GM12878 (cell line): Measurements from ENCODE around the gene ASCC1. TPM values are rescaled to one million over a fixed set of nuclear protein-coding genes. Genes with fewer than 3 reads are reported as not detected.

ENCODE experiments used
- ATAC-seq: fragments of 200-7000 bp; cut with Tn5 transposase; 3 replicates; pipeline ENCODE4 v1.9.1; 2020; ENCODE audit warnings: mild to moderate bottlenecking, moderate library complexity
- Bru-seq: library from RNA; stranded (reverse); fragments of 400-500 nt; gene quantifications from one replicate; lab custom pipeline; 2021; lab: Mats Ljungman, UMichigan
- BruChase-seq, 2 experiments: library from RNA; stranded (reverse); fragments of 400-500 nt; gene quantifications; one replicate each; lab custom pipeline; 2021; lab: Mats Ljungman, UMichigan
- BruUV-seq: library from RNA; stranded (reverse); fragments of 400-500 nt; replicated peaks from 2 replicates; lab custom pipeline; 2021; lab: Mats Ljungman, UMichigan
- CTCF ChIA-PET: fragments of 300-600 bp; sonication (Branson Sonifier 250); formaldehyde crosslinking; extraction: SDS; loops from one replicate; lab custom pipeline; 2021; ENCODE audit warnings: inconsistent platforms; lab: Yijun Ruan, JAX
- POLR2A ChIA-PET: fragments of 350-600 bp; formaldehyde crosslinking; extraction: SDS; loops from one replicate; lab custom pipeline; 2021; ENCODE audit warnings: inconsistent platforms; lab: Charles Lee
- RAD21 ChIA-PET: fragments of 300-600 bp; sonication (Branson Sonifier 250); formaldehyde crosslinking; loops from one replicate; lab custom pipeline; 2023; ENCODE audit warnings: antibody characterized with exemption; ENCODE audit not compliant: unreplicated experiment; lab: Charles Lee
- SMC1A ChIA-PET: fragments of 300-600 bp; sonication (Branson Sonifier 250); formaldehyde crosslinking; loops from one replicate; lab custom pipeline; 2023; ENCODE audit not compliant: unreplicated experiment, uncharacterized antibody; lab: Charles Lee
- DNase-seq: peaks from one replicate; pipeline ENCODE4 v3.0.0-alpha.2; 2011; ENCODE audit warnings: low read depth, low spot score
- FAIRE-seq: peaks from 3 replicates; lab custom pipeline; 2011; peaks lifted over from hg19 to GRCh38; lab: Jason Lieb, UNC
- H2AFZ ChIP-seq: 2 replicates; pipeline ENCODE4 v1.6.0; 2011; ENCODE audit warnings: low read depth, low read length, control low read depth; ENCODE audit not compliant: control insufficient read depth
- H3K27ac ChIP-seq: 2 replicates; pipeline ENCODE4 v1.5.1; 2011; ENCODE audit warnings: control low read depth; ENCODE audit not compliant: control insufficient read depth, insufficient read depth
- H3K27me3 ChIP-seq, 2 experiments: replicated peaks in 1 of 2; 2 replicates each; pipeline versions ENCODE4 v1.6.0 to v1.6.1; 2011; ENCODE audit warnings: low read length in 1 of 2; ENCODE audit not compliant: control insufficient read depth in 2 of 2, insufficient read depth in 2 of 2
- H3K36me3 ChIP-seq, 2 experiments: 2 replicates each; pipeline ENCODE4 v1.5.1; 2011; ENCODE audit warnings: low read length in 1 of 2; ENCODE audit not compliant: control insufficient read depth in 2 of 2, insufficient read depth in 2 of 2
- H3K4me1 ChIP-seq: 2 replicates; pipeline ENCODE4 v1.6.1; 2011; ENCODE audit warnings: mild to moderate bottlenecking, low read length, moderate library complexity, mixed read lengths; ENCODE audit not compliant: control insufficient read depth, insufficient read depth
- H3K4me2 ChIP-seq: 2 replicates; pipeline ENCODE4 v1.6.0; 2011; ENCODE audit warnings: control low read depth; ENCODE audit not compliant: control insufficient read depth, insufficient read depth
- H3K4me3 ChIP-seq: fragments of 200-600 bp; sonication (generic); 2 replicates; pipeline ENCODE4 v1.5.1; 2016
- H3K79me2 ChIP-seq: 2 replicates; pipeline ENCODE4 v1.6.0; 2011; ENCODE audit warnings: low read length; ENCODE audit not compliant: control insufficient read depth, insufficient read depth
- H3K9ac ChIP-seq: 2 replicates; pipeline ENCODE4 v1.8.0; 2011; ENCODE audit warnings: low read length, control low read depth, mixed read lengths; ENCODE audit not compliant: control insufficient read depth, insufficient read depth
- H3K9me3 ChIP-seq: replicated peaks from 3 replicates; pipeline ENCODE4 v1.5.1; 2011; ENCODE audit warnings: mild to moderate bottlenecking, low read length; ENCODE audit not compliant: control insufficient read depth, insufficient read depth
- H4K20me1 ChIP-seq: 2 replicates; pipeline ENCODE4 v1.6.0; 2011; ENCODE audit not compliant: control insufficient read depth, insufficient read depth
- ATF7 ChIP-seq: fragments of 450-650 bp; IDR thresholded peaks from 2 replicates; pipeline ENCODE4 v1.6.1; 2016; ENCODE audit warnings: low read depth, mild to moderate bottlenecking
- CREB1 ChIP-seq: IDR thresholded peaks from 2 replicates; pipeline ENCODE4 v1.6.1; 2012; ENCODE audit warnings: low read depth, mild to moderate bottlenecking, inconsistent platforms
- EED ChIP-seq: sonication (generic); IDR thresholded peaks from 2 replicates; pipeline ENCODE4 v1.6.1; 2016; ENCODE audit warnings: antibody characterized with exemption, low read depth
- IKZF1 ChIP-seq: fragments of 450-650 bp; conservative IDR thresholded peaks from 2 replicates; pipeline ENCODE4 v1.6.1; 2017; ENCODE audit warnings: antibody characterized with exemption, mild to moderate bottlenecking
- IKZF2 ChIP-seq, 2 experiments: fragments of 450-650 bp; IDR thresholded peaks; 2 replicates each; pipeline ENCODE4 v1.6.1; 2017; ENCODE audit warnings: mild to moderate bottlenecking in 2 of 2, moderate library complexity in 2 of 2
- MEF2A ChIP-seq: IDR thresholded peaks from 2 replicates; pipeline ENCODE4 v1.6.1; 2011; ENCODE audit warnings: low read depth, mild to moderate bottlenecking, low read length, moderate library complexity; ENCODE audit not compliant: insufficient read depth
- POLR2AphosphoS2 ChIP-seq: IDR thresholded peaks from 2 replicates; pipeline ENCODE4 v1.6.1; 2011; ENCODE audit warnings: low read depth, mild to moderate bottlenecking, low read length, improper control_type of control experiment, moderate library complexity
- SMAD1 ChIP-seq: fragments of 450-650 bp; IDR thresholded peaks from 2 replicates; pipeline ENCODE4 v1.6.1; 2018; ENCODE audit warnings: mild to moderate bottlenecking, low read depth; ENCODE audit not compliant: partially characterized antibody
- SP1 ChIP-seq: IDR thresholded peaks from one replicate; pipeline ENCODE4 v1.6.1; 2011; ENCODE audit warnings: low read depth, low read length
- ZNF207 ChIP-seq: fragments of 450-650 bp; IDR thresholded peaks from 2 replicates; pipeline ENCODE4 v1.6.1; 2014; ENCODE audit warnings: antibody characterized with exemption, mild to moderate bottlenecking, borderline replicate concordance
- WGBS: methylation state at CpG from one replicate; pipeline ENCODE4 v1.1.6; 2016; ENCODE audit warnings: low lambda C conversion rate; ENCODE audit not compliant: insufficient replicate concordance, insufficient coverage; ENCODE audit errors: missing lambda C conversion rate; 5-methylcytosine and 5-hydroxymethylcytosine counted together
- in situ Hi-C: fragments of 300-500 bp; cut with MboI; formaldehyde crosslinking; loops from 9 replicates; pipeline ENCODE4 v1.14.3; 2018; ENCODE audit warnings: mixed read lengths
- intact Hi-C: fragments of 100-400 bp; cut with micrococcal nuclease; formaldehyde crosslinking; loops from one replicate; pipeline ENCODE4 v1.14.2; 2022; ENCODE audit not compliant: unreplicated experiment
- long read RNA-seq, 2 experiments: library from polyadenylated mRNA; unstranded; transcript quantifications; one replicate each; pipeline ENCODE4 v2.0.0, GENCODE V29; 2019 to 2020
- polyA minus RNA-seq, 3 experiments: library from RNA; depleted of rRNA, polyadenylated mRNA; stranded (reverse); fragments of >200 nt; gene quantifications; 2 replicates each; pipeline ENCODE4 v1.2.3, GENCODE V29; 2011
- polyA plus RNA-seq, 11 experiments: library from polyadenylated mRNA; depleted of rRNA in 4 of 11; unstranded in 6 of 11; stranded (reverse) in 5 of 11; fragments of >200 nt; fragmentation: Nextera tagmentation in 4 of 11; fragmentation: Illumina TruSeq in 1 of 11; extraction: Ambion mirVana in 4 of 11; extraction: Trizol in 1 of 11; gene quantifications; 1 replicate in 1 of 11; 2 replicates in 10 of 11; pipeline versions ENCODE4 v1.2.1 to v1.2.3, GENCODE V29; 2011 to 2016; ENCODE audit warnings: inconsistent platforms in 2 of 11, missing spikeins in 2 of 11, low read depth in 1 of 11
- total RNA-seq, 4 experiments: library from RNA; depleted of rRNA in 3 of 4; stranded (reverse); fragments of >200 nt in 3 of 4; fragmentation: Illumina TruSeq in 1 of 4; extraction: Trizol in 1 of 4; gene quantifications; 2 replicates each; pipeline versions ENCODE4 v1.2.1 to v1.2.3, GENCODE V29; 2013 to 2021
- TF ChIP-seq, protein P1 (sequence below): fragments of 450-650 bp; IDR thresholded peaks from 2 replicates; pipeline ENCODE4 v1.6.1; 2017; ENCODE audit warnings: mild to moderate bottlenecking, moderate library complexity

Gene ASCC1, protein sequence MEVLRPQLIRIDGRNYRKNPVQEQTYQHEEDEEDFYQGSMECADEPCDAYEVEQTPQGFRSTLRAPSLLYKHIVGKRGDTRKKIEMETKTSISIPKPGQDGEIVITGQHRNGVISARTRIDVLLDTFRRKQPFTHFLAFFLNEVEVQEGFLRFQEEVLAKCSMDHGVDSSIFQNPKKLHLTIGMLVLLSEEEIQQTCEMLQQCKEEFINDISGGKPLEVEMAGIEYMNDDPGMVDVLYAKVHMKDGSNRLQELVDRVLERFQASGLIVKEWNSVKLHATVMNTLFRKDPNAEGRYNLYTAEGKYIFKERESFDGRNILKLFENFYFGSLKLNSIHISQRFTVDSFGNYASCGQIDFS
- 63.6 and 65.4 TPM in 2 replicates for total RNA-seq (2013; cell fraction: nucleolus; rRNA removed)
- total RNA-seq (2014; rRNA removed), result 23.3 and 32.9 TPM in 2 replicates
- total RNA-seq (2014; rRNA removed; fragmentation: Illumina TruSeq; extraction: Trizol), result 40.4 and 41.9 TPM in 2 replicates
- total RNA-seq (2021), result 37.7 and 37.9 TPM in 2 replicates
- polyA plus RNA-seq (2011; ENCODE audit: low read depth), result 40.5 TPM
- 80.6 and 113 TPM in 2 replicates for polyA plus RNA-seq (2011; rRNA removed)
- 49.9 and 54.1 TPM in 2 replicates for polyA plus RNA-seq (2011; cell fraction: cytosol; rRNA removed)
- 40.7 and 40.9 TPM in 2 replicates for polyA plus RNA-seq (2011; cell fraction: nucleus; rRNA removed)
- polyA plus RNA-seq (2012), result 35.0 and 40.2 TPM in 2 replicates
- 62.2 and 83.1 TPM in 2 replicates for polyA plus RNA-seq (2014; fragmentation: Illumina TruSeq; extraction: Trizol)
- 10 to 100 TPM; 41.6 to 49.9 TPM for polyA plus RNA-seq (2014; fragmentation: Nextera tagmentation; extraction: Ambion mirVana)
- polyA plus RNA-seq (2014; rRNA removed), result 40.8 and 40.9 TPM in 2 replicates
- polyA plus RNA-seq (2016; fragmentation: Nextera tagmentation; extraction: Ambion mirVana), result 10 to 100 TPM; 43.8 to 47.2 TPM
- 86.5 and 91.9 TPM in 2 replicates for polyA minus RNA-seq (2011; rRNA and poly(A)+ RNA removed)
- polyA minus RNA-seq (2011; cell fraction: cytosol; rRNA and poly(A)+ RNA removed), result 35.2 and 35.7 TPM in 2 replicates
- 27.3 and 33.8 TPM in 2 replicates for polyA minus RNA-seq (2011; cell fraction: nucleus; rRNA and poly(A)+ RNA removed)
- percentile 72 among the genes with signal in this experiment for Bru-seq, nascent RNA
- percentile 72 among the genes with signal in this experiment for BruChase-seq, experiment 1, labeled RNA remaining after a 6-hour chase
- BruChase-seq, experiment 2, labeled RNA remaining after a 2-hour chase, result percentile 68 among the genes with signal in this experiment
- long read RNA-seq, experiment 1, transcript ASCC1-202 (10 exons, 2,002 nt), result major isoform, 23 of 48 reads
- long read RNA-seq, experiment 1, partial matches to known transcripts, result 2 of 48 reads
- long read RNA-seq, experiment 1, other reads (novel, unspliced or antisense), result 20 of 48 reads
- long read RNA-seq, experiment 2, transcript ASCC1-201 (10 exons, 1,501 nt), result minor isoform, 23 of 414 reads
- long read RNA-seq, experiment 2, transcript ASCC1-202 (10 exons, 2,002 nt), result major isoform, 187 of 414 reads
- long read RNA-seq, experiment 2, partial matches to known transcripts, result 74 of 414 reads
- long read RNA-seq, experiment 2, other reads (novel, unspliced or antisense), result 129 of 414 reads

DNA sequence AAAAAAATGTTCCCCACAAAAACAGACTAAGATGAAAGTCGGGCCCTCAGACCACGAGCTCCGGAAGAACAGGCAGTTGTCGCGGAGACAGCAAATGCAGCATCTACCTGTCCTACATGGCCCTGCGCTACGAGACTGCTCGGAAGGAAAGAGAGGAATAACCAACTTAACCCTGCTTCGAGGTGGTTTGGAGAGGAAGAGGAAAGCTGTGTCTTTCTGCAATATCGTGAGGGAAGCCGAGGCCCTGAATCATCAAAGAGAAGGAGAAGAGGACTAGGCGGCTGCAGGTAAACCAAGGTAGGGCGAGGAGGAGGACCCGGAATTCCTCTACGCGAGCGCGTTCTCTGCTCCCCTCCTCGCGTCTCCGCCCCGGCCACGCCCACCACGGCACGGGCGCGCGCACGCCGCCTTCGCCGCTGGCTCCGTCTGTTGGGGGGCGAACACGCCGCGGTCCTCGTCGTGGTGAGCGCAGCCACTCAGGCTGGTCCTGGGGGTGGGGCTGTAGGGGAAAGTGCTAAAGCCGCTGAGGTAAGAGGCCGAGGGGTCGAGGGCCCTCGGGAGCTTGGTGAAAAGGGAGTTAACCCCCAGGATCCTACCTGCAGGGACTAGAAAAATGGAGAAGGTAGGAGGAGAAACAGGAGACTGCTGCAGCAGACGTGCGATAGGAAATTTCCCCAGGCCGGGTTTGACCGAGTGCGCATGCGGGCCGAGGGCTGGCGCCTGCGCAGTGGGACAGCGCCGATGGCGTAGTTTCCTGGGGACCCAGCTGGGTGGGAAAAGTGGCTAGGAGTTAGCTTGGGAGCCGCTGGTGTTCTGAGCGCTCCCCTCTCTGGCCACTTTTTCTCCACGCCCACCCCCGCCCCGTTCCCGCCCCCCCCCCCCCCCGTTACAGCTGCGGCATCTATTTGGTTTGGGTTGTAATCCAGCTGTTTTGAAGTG is at the start of gene ASCC1, which contains the start of gene ANAPC16:
TSS of gene ASCC1 (minus strand) at position 666 of the 939 bp plus-strand sequence. CDS start 2,978 bp downstream, outside the sequence.
TSS of gene ANAPC16 (plus strand) at position 402 of the 939 bp plus-strand sequence. CDS start 7,903 bp downstream, outside the sequence.
- peaks cover 67% of the 10 kb centered on the region for H3K79me2 ChIP-seq
- whole genome bisulfite sequencing, result 1% methylated on average over 50 of the region's 64 CpGs
- peak within 1 kb of the TSS; percentile 89 for H3K4me3 ChIP-seq
- DNase-seq (peak; percentile 84), ATAC-seq (peak; percentile 90), FAIRE-seq (peak; percentile 81)
- no peaks in the 10 kb centered on the region for H4K20me1 ChIP-seq
- peak within 1 kb of the TSS; percentile 76 for H2AFZ ChIP-seq
- intact Hi-C loops, result loop anchor here (5.0 kb wide), 4 partner anchors 44 to 319 kb away; no protein-coding TSS in a partner anchor
- H3K4me2 ChIP-seq, result peak within 1 kb of the TSS; percentile 94
- H3K36me3 ChIP-seq, result peaks cover 0 to 9% of the 10 kb centered on the region in 2 experiments; a peak in 1 of 4 replicates
- no peaks in the 10 kb centered on the region for H3K27me3 ChIP-seq
- RAD21 ChIA-PET, result interaction anchor here (0.9 to 10.2 kb wide), 18 partner anchors 11 to 233 kb away, joined by 3 to 129 read pairs (median 8); partner anchors contain the start of gene DDIT4
- H3K9me3 ChIP-seq, result no peaks in the 10 kb centered on the region
- in situ Hi-C loops, result loop anchor here (5.0 kb wide), 1 partner anchor 164 kb away; no protein-coding TSS in a partner anchor
- CTCF ChIA-PET, result interaction anchor here (0.6 to 3.0 kb wide), 14 partner anchors 12 to 167 kb away, joined by 3 to 16 read pairs (median 4); no protein-coding TSS in a partner anchor
- POLR2A ChIA-PET, result interaction anchor here (0.7 to 6.9 kb wide), 22 partner anchors 10 to 126 kb away, joined by 3 to 82 read pairs (median 4); partner anchors contain the start of gene DDIT4
- SMC1A ChIA-PET, result interaction anchor here (0.7 to 4.8 kb wide), 24 partner anchors 21 to 166 kb away, joined by 3 to 39 read pairs (median 5); partner anchors contain the start of gene DDIT4
- peak within 1 kb of the TSS; percentile 91 for H3K27ac ChIP-seq
- BruUV-seq, result TSS peak; percentile 77
- H3K4me1 ChIP-seq, result peaks cover 29% of the 10 kb centered on the region
- H3K9ac ChIP-seq, result peak within 1 kb of the TSS; percentile 72
- TF ChIP-seq SMAD1, result peak; percentile 83
- peak; percentile 80 to 83; a peak in 3 of 4 replicates for TF ChIP-seq IKZF2 (IDR thresholded peaks at IDR 0.05)
- TF ChIP-seq, protein P1, sequence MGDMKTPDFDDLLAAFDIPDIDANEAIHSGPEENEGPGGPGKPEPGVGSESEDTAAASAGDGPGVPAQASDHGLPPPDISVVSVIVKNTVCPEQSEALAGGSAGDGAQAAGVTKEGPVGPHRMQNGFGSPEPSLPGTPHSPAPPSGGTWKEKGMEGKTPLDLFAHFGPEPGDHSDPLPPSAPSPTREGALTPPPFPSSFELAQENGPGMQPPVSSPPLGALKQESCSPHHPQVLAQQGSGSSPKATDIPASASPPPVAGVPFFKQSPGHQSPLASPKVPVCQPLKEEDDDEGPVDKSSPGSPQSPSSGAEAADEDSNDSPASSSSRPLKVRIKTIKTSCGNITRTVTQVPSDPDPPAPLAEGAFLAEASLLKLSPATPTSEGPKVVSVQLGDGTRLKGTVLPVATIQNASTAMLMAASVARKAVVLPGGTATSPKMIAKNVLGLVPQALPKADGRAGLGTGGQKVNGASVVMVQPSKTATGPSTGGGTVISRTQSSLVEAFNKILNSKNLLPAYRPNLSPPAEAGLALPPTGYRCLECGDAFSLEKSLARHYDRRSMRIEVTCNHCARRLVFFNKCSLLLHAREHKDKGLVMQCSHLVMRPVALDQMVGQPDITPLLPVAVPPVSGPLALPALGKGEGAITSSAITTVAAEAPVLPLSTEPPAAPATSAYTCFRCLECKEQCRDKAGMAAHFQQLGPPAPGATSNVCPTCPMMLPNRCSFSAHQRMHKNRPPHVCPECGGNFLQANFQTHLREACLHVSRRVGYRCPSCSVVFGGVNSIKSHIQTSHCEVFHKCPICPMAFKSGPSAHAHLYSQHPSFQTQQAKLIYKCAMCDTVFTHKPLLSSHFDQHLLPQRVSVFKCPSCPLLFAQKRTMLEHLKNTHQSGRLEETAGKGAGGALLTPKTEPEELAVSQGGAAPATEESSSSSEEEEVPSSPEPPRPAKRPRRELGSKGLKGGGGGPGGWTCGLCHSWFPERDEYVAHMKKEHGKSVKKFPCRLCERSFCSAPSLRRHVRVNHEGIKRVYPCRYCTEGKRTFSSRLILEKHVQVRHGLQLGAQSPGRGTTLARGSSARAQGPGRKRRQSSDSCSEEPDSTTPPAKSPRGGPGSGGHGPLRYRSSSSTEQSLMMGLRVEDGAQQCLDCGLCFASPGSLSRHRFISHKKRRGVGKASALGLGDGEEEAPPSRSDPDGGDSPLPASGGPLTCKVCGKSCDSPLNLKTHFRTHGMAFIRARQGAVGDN, result peak; percentile 95
- TF ChIP-seq ATF7, result peak; percentile 42; the same call in 1 of the 2 replicates
- 0 out of 2 replicates have a peak, but pooled peaks have one; percentile 58 for TF ChIP-seq ZNF207
- TF ChIP-seq EED, result peak; percentile 43; the same call in 1 of the 2 replicates
- peak; percentile 71 for TF ChIP-seq SP1
- peak; percentile 96 for TF ChIP-seq IKZF1
- TF ChIP-seq POLR2AphosphoS2, result peak; percentile 86
- TF ChIP-seq CREB1, result peak; percentile 61
- 0 out of 2 replicates have a peak, but pooled peaks have one; percentile 48 for TF ChIP-seq MEF2A
